AG04449 (cell line): ENCODE data around the gene TMEM223.
"Not testable (repeated sequence)": the region's sequence is repeated elsewhere in the genome, so short reads cannot be mapped to it uniquely, and the experiment has no call there.

Experiments used
- CTCF ChIA-PET: fragments of 350-600 bp; formaldehyde crosslinking; extraction: SDS; loops from one replicate; lab custom pipeline; 2021; ENCODE audit warnings: antibody characterized with exemption; lab: Yijun Ruan, JAX
- POLR2A ChIA-PET: fragments of 400-600, 350-600 bp; formaldehyde crosslinking; extraction: SDS; loops from one replicate; lab custom pipeline; 2020; ENCODE audit warnings: antibody characterized with exemption, inconsistent platforms; lab: Yijun Ruan, JAX
- DNase-seq: peaks from one replicate; pipeline ENCODE4 v3.0.0-alpha.2; 2010; ENCODE audit warnings: low read depth, low spot score
- H3K4me3 ChIP-seq: 2 replicates; pipeline ENCODE4 v1.5.1; 2011; ENCODE audit warnings: low read depth, mild to moderate bottlenecking, control low read depth, low read length
- CTCF ChIP-seq: IDR thresholded peaks from one replicate; pipeline ENCODE4 v1.5.1; 2011; ENCODE audit warnings: mild to moderate bottlenecking, moderate library complexity, low read length, control low read depth, inconsistent platforms; ENCODE audit not compliant: insufficient read depth; ENCODE audit errors: missing control alignments

Gene TMEM223

DNA sequence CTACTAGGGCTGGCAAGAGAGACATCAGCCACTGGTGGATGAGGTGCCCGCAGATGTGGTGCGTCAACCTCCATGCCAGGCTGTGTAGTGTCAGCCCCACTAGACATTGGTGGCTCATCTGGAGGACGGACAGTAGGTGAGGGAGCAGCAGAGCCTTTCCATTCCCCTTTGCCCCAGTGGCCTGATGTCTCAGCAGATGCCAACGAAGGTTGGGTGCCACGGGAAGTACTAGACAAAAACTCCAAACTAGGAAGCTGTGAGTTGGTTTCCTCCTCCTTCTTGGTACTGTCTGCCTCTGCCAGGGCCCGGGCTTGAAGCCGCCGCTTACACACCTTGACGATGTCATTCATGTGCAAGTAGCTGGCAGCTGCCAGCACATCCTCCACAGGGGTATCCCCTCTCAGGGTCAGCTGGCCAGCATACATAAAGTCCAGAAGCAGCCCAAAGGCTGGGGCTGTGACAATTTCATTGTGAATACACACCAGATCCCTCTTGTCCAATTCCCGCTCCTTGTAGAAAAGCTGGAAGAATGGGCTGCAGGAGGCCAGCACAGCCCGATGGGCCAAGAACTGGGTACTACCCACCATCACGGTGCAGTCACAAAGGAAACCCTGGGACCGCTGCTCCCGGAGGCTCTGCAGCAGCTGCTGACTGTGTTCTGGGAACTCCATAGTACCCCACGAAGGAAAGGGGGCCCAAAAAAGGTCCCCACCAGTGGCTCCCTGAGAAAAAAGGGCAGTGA, 38.6 kb downstream of the TMEM223 start:
- peak overlapping the region; percentile 73 for H3K4me3 ChIP-seq
- POLR2A ChIA-PET, result interaction anchor here (0.9 to 2.5 kb wide), 15 partner anchors 9 to 180 kb away, joined by 3 to 18 read pairs (median 5); partner anchors contain the start of genes BSCL2, EEF1G, GNG3 and HNRNPUL2
- TF ChIP-seq CTCF, result no peak
- CTCF ChIA-PET, result interaction anchor here (0.8 to 2.4 kb wide), 11 partner anchors 8 to 210 kb away, joined by 3 to 17 read pairs (median 3); partner anchors contain the start of genes POLR2G, TAF6L and TMEM179B
- DNase-seq, result no peak

- ChIA-PET POLR2A (interaction anchor here (1.0 to 2.5 kb wide), 3 partner anchors 25 to 87 kb away, joined by 3 to 18 read pairs (median 14); partner anchors contain the start of genes HNRNPUL2 and TMEM179B), CTCF (no interaction called here)
- no peak for DNase-seq
- no peak overlapping the region for H3K4me3 ChIP-seq
- TF ChIP-seq CTCF, result no peak
These were observed 39.5 kb downstream of the TMEM223 start for GRCh38 chr11:62752177-62752785.

DNA sequence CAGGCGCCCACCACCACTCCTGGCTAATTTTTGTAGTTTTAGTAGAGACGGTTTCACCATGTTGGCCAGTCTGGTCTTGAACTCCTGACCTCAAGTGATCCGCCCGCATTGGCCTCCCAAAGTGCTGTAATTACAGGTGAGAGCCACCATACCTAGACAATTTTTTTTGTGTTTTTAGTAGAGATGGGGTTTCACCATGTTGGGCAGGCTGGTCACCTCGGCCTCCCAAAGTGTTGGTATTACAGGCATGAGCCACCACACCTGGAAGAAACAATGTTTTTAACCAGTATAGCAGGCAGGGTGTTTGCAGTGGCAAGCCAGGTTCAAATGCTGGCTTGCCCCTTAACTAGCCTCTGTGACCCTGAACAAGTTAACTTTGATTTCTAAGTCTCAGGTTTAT, 41.9 kb downstream of the TMEM223 start:
- POLR2A ChIA-PET, H3K4me3 ChIP-seq, DNase-seq: not testable (repeated sequence)
- CTCF ChIA-PET, result interaction anchor here (1.0 to 1.2 kb wide), 2 partner anchors 36 to 38 kb away, joined by 3 to 4 read pairs; partner anchors contain the start of gene TMEM179B

DNA sequence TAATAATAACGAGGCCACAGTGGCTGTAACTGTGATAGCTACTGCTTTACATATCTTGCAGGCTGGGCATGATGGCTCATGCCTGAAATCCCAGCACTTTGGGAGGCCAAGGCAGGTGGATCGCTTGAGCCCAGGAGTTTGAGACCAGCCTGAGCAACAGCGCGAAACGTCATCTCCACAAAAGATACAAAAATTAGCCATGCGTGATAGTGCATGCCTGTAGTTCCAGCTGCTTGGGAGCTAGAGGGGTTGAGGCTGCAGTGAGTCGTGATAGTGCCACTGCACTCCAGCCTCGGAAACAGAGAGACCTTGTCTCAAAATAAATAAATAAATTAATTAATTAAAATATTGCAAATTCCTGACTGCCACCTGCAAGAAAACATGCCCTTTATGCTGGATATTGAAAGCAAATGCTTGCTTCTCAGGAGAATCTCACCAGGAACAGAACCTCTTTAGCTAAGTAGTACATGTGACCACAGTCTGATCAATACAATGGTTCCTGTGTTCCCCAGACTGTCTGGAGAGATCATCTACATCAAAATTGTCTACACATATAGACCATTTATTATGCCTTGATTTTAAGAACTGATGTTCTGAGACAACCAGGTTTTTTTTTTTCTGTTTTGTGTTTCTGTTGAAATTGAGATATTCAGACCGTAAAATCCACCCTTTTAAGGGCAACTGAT, 44.2 kb downstream of the TMEM223 start:
- no peak for TF ChIP-seq CTCF
- H3K4me3 ChIP-seq, result no peak overlapping the region
- CTCF ChIA-PET, result no interaction called here
- POLR2A ChIA-PET, result no interaction called here
- no peak for DNase-seq
